ENCODE data around the gene FUT8.

The FUT8 gene

DNA sequence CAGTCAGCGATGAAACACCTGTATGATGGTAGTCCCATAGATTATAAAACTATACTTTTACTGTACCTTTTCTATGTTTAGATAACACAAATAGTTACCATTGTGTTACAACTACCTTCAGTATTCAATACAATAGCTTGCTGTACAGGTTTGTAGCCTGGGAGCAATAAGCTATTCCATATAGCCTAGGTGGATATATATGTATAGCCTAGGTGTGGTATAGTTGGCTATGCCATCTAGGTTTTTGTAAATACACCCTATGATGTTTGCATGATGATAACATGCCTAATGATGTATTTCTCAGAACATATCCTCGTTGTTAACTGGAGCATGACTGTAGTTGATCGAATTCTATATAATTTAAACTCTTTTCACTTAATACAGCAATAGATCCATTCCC is 316.1 kb downstream of the FUT8 start:
- TF ChIP-seq, protein P1, sequence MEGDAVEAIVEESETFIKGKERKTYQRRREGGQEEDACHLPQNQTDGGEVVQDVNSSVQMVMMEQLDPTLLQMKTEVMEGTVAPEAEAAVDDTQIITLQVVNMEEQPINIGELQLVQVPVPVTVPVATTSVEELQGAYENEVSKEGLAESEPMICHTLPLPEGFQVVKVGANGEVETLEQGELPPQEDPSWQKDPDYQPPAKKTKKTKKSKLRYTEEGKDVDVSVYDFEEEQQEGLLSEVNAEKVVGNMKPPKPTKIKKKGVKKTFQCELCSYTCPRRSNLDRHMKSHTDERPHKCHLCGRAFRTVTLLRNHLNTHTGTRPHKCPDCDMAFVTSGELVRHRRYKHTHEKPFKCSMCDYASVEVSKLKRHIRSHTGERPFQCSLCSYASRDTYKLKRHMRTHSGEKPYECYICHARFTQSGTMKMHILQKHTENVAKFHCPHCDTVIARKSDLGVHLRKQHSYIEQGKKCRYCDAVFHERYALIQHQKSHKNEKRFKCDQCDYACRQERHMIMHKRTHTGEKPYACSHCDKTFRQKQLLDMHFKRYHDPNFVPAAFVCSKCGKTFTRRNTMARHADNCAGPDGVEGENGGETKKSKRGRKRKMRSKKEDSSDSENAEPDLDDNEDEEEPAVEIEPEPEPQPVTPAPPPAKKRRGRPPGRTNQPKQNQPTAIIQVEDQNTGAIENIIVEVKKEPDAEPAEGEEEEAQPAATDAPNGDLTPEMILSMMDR (IDR thresholded peaks at IDR 0.05; ENCODE audit: low read depth, low read length, missing control alignments): no peak
- no peak overlapping the region for H3K4me3 ChIP-seq (replicated peaks; ENCODE audit: low read depth, low read length)
- no peak for DNase-seq (ENCODE audit: extremely low read depth, low read depth)

DNA sequence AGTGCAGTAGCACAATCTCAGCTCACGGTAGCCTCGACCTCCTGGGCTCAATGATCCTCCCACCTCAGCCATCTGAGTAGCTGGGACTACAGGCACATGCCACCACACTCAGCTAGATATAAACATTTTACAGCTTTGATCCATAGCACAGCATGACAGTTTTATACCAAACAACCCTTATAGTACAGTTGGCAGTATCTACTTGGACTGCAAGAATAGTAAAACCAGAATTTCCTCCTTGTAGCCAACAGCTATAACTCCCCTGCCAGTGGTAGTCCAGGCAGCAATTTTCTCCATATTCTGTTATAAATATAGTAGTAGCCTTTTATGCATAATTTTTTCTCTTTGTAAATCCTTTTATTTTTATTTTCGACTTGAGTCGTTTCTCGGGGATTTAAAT is 317.0 kb downstream of the FUT8 start:
- DNase-seq (ENCODE audit: extremely low read depth, low read depth): no peak
- H3K4me3 ChIP-seq (replicated peaks; ENCODE audit: low read depth, low read length): no peak overlapping the region
- TF ChIP-seq, protein P1 (IDR thresholded peaks at IDR 0.05; ENCODE audit: low read depth, low read length, missing control alignments): no peak

DNA sequence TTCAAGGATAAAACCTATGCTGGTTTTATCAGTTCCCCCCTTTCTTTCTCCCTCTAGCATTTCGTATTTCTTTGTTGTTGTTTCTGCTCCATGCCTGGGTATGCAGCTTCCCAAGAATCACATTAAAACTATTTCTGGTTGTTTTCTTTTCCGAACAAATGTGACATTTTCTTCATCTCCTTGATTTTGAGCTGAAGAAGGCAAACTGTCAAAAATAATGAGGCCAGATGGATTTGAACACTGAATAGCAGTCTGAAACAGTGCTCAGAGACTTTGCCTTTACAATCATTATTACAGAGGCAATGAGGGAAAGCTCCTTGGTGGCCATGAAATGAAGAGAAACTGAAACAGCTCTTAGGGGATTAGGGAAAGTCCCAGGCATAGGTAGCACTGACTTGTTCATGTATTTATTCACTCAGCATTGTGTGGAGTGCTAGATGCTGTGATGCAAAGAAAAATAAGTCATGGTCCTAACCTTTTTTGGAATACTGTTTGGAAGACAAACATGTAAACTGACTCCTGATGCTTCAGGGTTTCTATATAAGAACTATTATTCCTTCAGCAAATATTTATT is 319.5 kb downstream of the FUT8 start:
- DNase-seq (ENCODE audit: extremely low read depth, low read depth): no peak
- TF ChIP-seq, protein P1 (IDR thresholded peaks at IDR 0.05; ENCODE audit: low read depth, low read length, missing control alignments): no peak
- H3K4me3 ChIP-seq (replicated peaks; ENCODE audit: low read depth, low read length): no peak overlapping the region

DNA sequence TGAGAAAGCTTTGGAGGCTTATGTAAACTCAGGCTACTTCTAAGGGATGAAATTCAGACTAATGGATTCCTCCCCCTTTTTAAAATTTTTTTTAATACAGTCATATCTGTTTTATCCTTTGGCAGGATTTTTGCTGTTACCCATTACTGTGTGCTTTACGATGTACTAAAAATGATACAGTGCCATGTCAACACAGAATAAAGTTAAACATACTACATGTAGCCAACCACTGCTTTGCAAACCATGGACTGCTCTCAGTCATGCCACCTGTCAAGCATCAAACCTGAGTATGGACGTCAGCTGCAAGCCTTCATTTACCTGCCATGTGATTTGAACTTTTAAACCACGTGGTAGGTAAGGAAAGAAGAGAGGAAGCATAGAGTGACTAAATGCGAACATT is 325.8 kb downstream of the FUT8 start:
- no peak for DNase-seq (ENCODE audit: extremely low read depth, low read depth)
- H3K4me3 ChIP-seq (replicated peaks; ENCODE audit: low read depth, low read length): no peak overlapping the region
- TF ChIP-seq, protein P1 (IDR thresholded peaks at IDR 0.05; ENCODE audit: low read depth, low read length, missing control alignments): no peak

DNA sequence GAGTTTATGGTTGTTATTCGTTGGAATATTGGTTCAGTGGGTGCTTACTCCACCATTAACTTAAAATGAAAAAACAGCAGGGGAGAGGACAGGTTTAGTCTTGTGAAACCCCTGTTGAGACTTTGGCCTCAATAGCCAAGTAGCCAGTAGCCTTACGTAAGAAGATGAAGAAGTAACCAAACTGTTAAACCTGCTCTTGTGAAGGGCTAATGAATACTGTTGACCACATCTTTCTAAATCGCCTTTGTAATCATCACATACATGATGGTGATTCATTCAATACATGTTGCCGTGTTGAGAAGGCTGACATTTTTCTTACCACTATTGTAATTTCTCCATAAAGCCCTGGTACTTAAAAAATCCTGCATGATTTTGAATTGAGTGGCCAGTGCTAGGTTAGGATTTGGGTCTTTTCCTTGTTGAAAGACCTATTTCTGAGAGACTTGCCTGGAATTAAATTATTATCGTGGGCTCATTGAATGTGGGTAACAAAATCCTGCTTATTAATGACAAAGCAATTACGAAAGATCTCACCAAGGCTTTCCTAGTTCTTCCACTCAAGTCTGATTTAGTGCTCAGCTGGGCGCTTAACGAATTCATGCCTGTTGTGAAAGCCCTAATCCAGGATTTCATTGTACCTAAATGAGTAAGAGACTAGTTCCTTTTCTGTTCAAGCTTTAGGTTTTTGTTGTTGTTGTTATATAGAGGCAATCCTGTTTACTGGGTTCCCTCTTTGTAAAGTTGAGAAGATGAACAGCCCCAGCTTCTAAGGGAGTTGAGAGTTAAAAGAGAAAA is 333.1 kb downstream of the FUT8 start:
- DNase-seq (ENCODE audit: extremely low read depth, low read depth): no peak
- H3K4me3 ChIP-seq (replicated peaks; ENCODE audit: low read depth, low read length): no peak overlapping the region
- TF ChIP-seq, protein P1 (IDR thresholded peaks at IDR 0.05; ENCODE audit: low read depth, low read length, missing control alignments): no peak

DNA sequence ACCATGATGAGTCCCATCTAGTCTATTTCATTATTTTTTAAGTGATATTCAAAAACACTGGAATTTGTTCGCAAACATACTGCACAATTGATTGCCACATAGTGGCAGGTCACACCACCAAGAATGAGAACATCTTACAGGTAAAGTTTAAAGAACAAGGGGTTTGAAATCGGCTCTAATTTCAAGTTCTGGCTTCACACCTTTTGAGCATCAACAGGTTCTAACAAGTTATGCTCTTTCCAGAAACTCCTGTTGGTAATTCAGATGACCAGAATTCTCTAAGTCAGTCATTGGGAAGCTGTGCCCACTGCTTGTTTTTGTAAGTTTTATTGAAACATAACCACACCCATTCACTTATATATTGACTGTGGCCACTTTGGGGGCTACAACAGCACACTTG is 336.3 kb downstream of the FUT8 start:
- TF ChIP-seq, protein P1 (IDR thresholded peaks at IDR 0.05; ENCODE audit: low read depth, low read length, missing control alignments): no peak
- H3K4me3 ChIP-seq (replicated peaks; ENCODE audit: low read depth, low read length): no peak overlapping the region
- no peak for DNase-seq (ENCODE audit: extremely low read depth, low read depth)
